Fibroblast of the aortic adventitia (primary cell): ENCODE data around the gene FOXS1. TPM values are rescaled to one million over a fixed set of nuclear protein-coding genes. Genes with fewer than 3 reads are reported as not detected.

ENCODE experiments used
- DNase-seq: peaks from one replicate; pipeline ENCODE4 v3.0.0-alpha.2; 2010; ENCODE audit warnings: low read depth
- H3K4me3 ChIP-seq: 2 replicates; pipeline ENCODE4 v1.5.1; 2011; ENCODE audit warnings: low read depth, mild to moderate bottlenecking, control low read depth, low read length, moderate library complexity
- CTCF ChIP-seq: IDR thresholded peaks from 2 replicates; pipeline ENCODE4 v1.5.1; 2011; ENCODE audit warnings: mild to moderate bottlenecking, low read length, control low read depth, inconsistent platforms; ENCODE audit not compliant: insufficient read depth
- total RNA-seq: library from RNA; depleted of rRNA; stranded (reverse); fragments of >200 nt; gene quantifications from 2 replicates; pipeline ENCODE4 v1.2.3, GENCODE V29; 2012; ENCODE audit warnings: low replicate concordance

The FOXS1 gene
- total RNA-seq, 1 donor: 2.3 TPM

GRCh38 chr20:31823360-31824124 is 21.9 kb downstream of the FOXS1 start:
- TF ChIP-seq CTCF: no peak
- DNase-seq: no peak
- H3K4me3 ChIP-seq: no peak overlapping the region

- no peak overlapping the region for H3K4me3 ChIP-seq
- peak; percentile 72 for DNase-seq
- TF ChIP-seq CTCF: peak; percentile 98
Observed at GRCh38 chr20:31822421-31823330, 22.7 kb downstream of the FOXS1 start.

DNA sequence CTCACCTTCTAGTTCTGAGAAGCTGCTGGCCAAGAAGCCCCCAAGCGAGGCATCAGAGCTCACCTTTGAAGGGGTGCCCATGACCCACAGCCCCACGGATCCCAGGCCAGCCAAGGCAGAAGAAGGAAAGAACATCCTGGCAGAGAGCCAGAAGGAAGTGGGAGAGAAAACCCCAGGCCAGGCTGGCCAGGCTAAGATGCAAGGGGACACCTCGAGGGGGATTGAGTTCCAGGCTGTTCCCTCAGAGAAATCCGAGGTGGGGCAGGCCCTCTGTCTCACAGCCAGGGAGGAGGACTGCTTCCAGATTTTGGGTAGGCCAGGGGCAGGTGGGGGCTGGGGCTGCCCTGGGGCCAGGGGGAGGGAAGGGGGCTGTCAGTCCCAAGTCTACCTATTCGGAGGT is 24.0 kb downstream of the FOXS1 start:
- no peak for TF ChIP-seq CTCF
- no peak overlapping the region for H3K4me3 ChIP-seq
- no peak for DNase-seq

DNA sequence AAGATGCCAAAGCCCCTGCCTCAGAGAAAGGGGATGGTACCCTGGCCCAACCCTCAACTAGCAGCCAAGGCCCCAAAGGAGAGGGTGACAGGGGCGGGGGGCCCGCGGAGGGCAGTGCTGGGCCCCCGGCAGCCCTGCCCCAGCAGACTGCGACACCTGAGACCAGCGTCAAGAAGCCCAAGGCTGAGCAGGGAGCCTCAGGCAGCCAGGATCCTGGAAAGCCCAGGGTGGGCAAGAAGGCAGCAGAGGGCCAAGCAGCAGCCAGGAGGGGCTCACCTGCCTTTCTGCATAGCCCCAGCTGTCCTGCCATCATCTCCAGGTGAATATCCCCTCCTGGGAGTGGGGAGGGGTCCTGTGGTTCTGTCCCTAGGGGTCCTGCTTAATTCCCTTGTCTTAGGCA is 25.2 kb downstream of the FOXS1 start:
- no peak overlapping the region for H3K4me3 ChIP-seq
- no peak for TF ChIP-seq CTCF
- no peak for DNase-seq

DNA sequence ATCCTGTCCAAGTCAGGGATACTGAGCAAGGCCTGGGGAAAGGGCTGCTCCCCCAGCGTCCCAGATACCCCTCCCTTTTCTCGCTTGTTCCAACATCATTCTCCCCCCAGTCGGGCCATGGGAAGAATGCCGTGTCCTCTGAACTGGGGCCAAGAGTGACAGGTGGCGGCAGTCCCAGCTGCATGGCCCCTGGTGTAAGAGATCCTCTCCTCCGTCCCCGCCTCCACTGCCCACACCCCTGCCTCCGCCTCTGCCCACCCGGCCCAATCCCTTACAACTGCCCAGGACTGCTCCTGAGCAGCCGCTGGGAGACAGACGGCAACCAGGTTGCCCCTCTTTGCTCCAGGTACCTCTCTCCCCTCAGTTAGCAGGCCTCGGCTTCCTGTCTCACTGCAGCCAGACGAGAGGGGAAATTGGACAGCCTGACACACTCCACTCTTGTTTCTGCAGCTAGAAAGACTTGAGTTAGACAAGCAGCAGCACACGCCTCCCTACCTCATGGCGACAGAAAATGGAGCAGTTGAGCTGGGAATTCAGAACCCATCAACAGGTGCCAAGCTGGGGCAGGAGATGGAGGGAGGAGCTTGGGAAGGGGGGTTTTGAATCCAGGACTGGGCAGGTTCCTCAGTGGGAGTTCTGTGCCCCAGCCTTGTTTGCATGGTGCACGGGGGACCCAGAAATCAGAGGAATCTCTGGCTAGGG is 26.2 kb downstream of the FOXS1 start, which contains the start of gene MYLK2:
TSS of gene MYLK2 (plus strand) at position 274 of the 702 bp plus-strand sequence. CDS start at position 499, 225 bp downstream.
- no peak for DNase-seq
- no peak within 1 kb of the TSS for H3K4me3 ChIP-seq
- no peak for TF ChIP-seq CTCF

- TF ChIP-seq CTCF: no peak
- DNase-seq: no peak
- H3K4me3 ChIP-seq: no peak overlapping the region
Observed at GRCh38 chr20:31818376-31818908, 27.0 kb downstream of the FOXS1 start.
